GM18951 (cell line): ENCODE results near the gene LSM14A.
"Not testable (repeated sequence)": the region's sequence is repeated elsewhere in the genome, so short reads cannot be mapped to it uniquely, and the experiment has no call there.

Experiments used
- POLR2A ChIP-seq: IDR thresholded peaks from 4 replicates; pipeline ENCODE4 v1.6.1; 2011; ENCODE audit warnings: mild to moderate bottlenecking; ENCODE audit not compliant: insufficient read length, insufficient read depth; ENCODE audit errors: extremely low read depth
- in situ Hi-C: fragments of 300-500 bp; cut with MboI; formaldehyde crosslinking; loops from one replicate; pipeline ENCODE4 v1.12.0; 2022; ENCODE audit warnings: low sequenced_read_pairs, mixed read lengths, inconsistent platforms; ENCODE audit not compliant: unreplicated experiment

LSM14A gene

DNA sequence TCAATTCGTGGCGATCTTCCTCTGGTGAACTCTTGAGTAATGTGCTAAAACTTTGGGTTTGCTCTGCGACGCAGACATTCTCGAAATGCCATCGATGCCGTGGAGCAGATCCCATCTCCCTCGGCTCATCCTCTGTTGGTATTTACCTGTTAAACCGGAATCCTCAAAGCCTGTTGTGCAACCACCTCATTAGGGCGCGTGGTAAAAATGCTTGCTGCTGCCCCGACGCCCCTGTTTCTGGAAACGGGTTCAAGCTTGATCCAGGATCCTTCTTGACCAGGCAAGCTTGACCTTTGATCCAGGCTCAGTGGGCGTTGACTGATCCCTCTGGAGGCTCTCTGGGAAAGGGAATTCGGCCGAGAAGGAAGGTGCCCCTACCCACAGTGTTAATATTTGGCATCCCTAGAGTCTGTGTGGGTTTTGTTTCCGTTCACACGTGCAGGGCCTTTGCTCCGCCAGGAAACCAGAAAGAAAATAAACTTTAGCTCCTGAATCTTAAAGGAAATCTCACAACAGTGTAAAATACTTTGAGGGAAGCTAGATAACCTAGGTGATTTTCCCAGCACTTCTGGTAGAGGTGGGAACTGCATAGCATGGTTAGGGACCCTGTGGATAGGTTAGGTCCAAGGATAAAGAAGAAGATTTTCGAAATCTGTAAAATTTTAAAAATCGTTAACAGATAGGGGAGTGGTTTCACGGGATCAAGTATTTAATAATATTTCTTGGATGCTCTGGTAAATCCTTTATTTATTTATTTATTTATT, 1.1 kb downstream of the LSM14A start:
- in situ Hi-C loops = no loop called here

DNA sequence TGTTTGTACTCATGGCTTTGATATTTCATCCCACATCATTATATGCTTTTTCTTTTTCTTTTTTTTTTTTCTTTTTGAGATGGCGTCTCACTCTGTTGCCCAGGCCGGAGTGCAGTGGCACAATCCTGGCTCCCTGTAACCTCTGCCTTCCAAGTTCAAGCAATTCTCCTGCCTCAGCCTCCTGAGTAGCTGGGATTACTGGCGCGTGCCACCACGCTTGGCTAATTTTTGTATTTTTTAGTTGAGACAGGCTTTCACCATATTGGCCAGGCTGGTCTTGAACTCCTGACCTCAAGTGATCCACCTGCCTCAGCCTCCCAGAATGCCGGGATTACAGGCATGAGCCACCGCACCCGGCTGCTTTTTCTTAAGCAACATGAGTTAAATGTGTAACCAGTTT, 2.9 kb downstream of the LSM14A start:
- in situ Hi-C loops = not testable (repeated sequence)

More for the DNA sequence above, 1.1 kb downstream of the LSM14A start:
- TF ChIP-seq POLR2A = no peak

DNA sequence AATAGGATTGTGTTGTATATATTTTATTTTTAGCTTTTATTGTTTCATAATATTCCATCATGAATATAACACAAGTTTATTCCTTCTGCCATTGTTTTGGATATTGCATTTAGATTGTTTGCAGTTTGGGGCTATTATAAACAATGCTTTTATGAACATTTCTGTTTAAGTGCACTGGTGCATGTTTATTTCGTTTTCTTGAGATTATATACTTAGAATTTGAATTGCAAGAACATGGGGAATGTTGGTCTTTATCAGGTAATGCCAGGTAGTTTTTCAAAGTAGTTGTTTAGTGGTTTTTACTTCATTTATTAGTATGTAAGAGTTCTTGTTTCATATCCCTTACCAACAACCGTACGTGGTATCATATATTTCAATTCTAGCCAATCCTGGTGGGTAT, 4.3 kb downstream of the LSM14A start:
- no peak for TF ChIP-seq POLR2A

GRCh38 chr19:34178274-34178610, 5.9 kb downstream of the LSM14A start:
- TF ChIP-seq POLR2A = no peak
- in situ Hi-C loops = no loop called here

More for the DNA sequence above, 4.3 kb downstream of the LSM14A start:
- in situ Hi-C loops = no loop called here

- in situ Hi-C loops = no loop called here
- no peak for TF ChIP-seq POLR2A
Observed at GRCh38 chr19:34179066-34179465, 6.8 kb downstream of the LSM14A start.

GRCh38 chr19:34180273-34180672, 8.0 kb downstream of the LSM14A start:
- in situ Hi-C loops = no loop called here
- TF ChIP-seq POLR2A = no peak

- TF ChIP-seq POLR2A = no peak
- in situ Hi-C loops = no loop called here
Observed at GRCh38 chr19:34180709-34181108, 8.4 kb downstream of the LSM14A start.

- no peak for TF ChIP-seq POLR2A
- in situ Hi-C loops = no loop called here
Observed at GRCh38 chr19:34181111-34181864, 9.0 kb downstream of the LSM14A start.

DNA sequence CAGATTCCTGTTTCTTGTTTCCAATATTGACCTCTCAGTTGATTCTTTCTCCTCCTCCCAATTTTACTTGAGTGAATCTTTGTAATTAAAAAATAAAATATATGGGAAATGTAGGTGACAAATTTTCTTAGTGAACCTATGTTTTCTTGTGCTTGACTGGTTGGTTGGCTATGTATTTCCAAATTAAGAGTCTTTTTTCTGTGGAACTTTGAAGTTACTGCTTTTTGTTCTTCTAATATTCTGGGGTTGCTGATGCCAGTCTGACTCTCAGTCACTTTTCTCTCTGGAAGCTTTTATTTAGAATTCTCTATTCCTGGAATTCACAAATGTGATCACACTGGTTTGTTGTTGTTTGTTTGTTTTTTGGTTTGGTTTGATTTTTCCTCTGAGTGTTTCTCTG, 9.8 kb downstream of the LSM14A start:
- no peak for TF ChIP-seq POLR2A
- in situ Hi-C loops = no loop called here

- in situ Hi-C loops = no loop called here
- no peak for TF ChIP-seq POLR2A
Observed at GRCh38 chr19:34184880-34185491, 12.7 kb downstream of the LSM14A start.

GRCh38 chr19:34186205-34186604, 13.9 kb downstream of the LSM14A start:
- TF ChIP-seq POLR2A = no peak
- in situ Hi-C loops = no loop called here

GRCh38 chr19:34187011-34187410, 14.7 kb downstream of the LSM14A start:
- no peak for TF ChIP-seq POLR2A
- in situ Hi-C loops = no loop called here

GRCh38 chr19:34188408-34188807, 16.1 kb downstream of the LSM14A start:
- in situ Hi-C loops = no loop called here
- no peak for TF ChIP-seq POLR2A
